GM11168 (cell line): ENCODE data around the gene GALNT10.

Source experiments
- in situ Hi-C: fragments of 300-500 bp; cut with MboI; formaldehyde crosslinking; loops from one replicate; pipeline ENCODE4 v1.12.0; 2022; ENCODE audit warnings: low sequenced_read_pairs; ENCODE audit not compliant: unreplicated experiment

Gene GALNT10

DNA sequence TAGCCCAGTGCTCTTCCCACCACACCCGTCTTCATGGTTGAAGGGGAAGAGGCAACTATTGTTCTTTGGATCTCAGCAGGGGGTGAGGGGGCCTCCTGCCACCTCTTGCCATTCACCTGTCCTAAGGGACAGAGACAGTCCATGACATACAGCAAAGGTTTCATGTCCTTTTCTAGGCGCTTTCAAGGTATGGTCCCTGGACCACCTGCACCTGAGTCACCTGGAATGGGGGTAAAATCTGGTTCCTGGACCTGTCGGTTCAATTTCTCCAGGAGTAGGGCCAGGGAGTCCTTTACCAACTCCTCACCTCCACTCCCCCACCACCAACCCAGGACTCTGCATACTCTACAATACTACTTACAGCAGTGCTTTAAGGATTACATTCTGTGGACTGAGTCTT lies 221.8 kb downstream of the GALNT10 start:
- in situ Hi-C loops: no loop called here

DNA sequence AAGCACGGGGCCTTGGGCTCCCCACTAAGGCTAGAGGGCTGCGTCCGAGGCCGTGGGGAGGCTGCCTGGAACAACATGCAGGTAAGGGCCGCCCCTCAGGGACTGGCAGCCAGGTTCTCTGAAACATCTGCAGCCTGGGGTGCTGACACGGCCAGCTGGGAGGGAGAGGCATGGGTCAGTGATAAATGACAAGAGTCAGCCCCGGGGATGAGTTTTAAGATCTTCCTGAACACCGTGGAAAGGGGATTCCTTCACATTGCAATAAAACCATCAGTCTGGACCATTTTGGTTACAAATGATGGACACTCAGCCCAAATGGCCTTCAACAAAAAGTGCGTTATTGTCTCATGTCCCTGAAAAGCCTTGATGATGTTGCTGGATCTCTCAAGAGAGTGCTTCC lies 222.4 kb downstream of the GALNT10 start:
- in situ Hi-C loops: no loop called here

DNA sequence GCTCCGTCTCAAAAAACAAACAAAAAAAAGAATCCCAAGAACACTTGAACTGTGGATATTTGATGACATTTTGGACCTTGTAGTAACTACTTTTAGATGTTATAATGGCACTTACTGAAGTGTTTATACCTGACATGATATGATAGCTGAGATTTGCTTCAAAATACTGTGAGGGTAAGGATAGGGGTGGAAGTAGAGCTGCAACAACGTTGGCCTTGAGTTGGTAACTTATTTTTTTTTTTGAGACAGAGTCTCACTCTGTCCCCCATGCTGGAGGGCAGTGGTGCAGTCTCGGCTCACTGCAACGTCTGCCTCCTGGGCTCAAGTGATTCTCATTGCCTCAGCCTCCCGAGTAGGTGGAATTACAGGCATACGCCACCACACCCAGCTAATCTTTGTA lies 224.6 kb downstream of the GALNT10 start:
- in situ Hi-C loops: no loop called here

DNA sequence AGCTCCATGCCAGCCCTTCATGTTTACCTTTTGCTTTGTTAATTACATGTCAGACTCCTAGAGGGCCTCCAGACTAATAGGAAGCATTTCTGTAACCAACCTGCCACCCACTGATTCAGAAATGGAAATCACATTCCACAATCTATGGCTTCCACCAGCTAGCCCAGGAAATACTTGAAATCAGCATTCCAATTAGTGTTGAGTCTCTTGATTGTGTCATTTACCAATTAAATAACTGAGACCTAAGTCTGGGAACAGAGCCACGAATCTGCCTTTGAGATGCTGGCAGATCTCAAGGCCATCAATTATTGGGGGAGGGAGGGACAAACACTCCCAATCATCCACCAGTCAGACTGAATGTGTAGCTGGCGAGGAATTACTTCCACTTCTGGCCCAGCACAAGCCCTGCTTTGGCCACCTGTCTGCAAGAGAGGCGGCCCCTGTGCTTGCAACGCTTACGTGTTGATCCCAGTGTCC lies 227.8 kb downstream of the GALNT10 start:
- in situ Hi-C loops: no loop called here

DNA sequence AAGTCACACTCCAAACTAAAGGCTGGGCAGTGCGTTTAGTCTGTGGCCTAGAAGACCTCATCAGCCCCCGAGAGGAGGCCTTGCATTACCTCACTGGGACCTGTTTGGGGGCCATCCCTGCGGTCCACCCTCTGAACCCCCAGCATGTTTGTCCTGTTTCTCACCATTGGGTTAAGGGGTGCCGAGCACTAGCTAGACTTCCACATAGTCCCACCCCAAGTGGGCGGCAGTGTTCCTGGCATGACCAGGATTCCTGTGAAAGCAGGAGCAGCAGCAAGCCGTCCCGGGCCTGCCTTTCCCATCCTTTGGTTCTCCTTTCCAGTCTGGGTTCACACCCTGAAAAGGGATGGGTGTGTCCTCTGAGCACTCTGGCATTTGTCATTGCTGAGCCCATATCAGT lies 228.7 kb downstream of the GALNT10 start:
- in situ Hi-C loops: no loop called here

DNA sequence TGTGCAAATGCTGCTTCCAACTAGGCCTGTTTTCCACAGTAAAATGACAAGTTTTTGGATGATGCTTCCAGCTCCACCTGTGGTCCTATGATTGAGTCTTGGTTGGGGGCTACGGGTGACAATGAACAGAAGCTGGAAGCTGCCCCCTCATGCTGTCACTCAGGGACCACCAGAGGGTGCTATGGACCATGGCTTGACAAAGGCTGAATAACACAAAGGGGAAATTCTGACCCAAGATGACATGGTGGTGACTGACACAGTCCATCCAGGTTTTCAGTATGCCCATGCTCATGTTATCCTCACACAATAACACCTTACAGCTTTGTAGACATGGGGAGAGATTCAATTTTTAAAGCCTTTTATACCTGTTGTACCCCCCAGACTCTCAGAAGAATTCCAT lies 231.3 kb downstream of the GALNT10 start:
- in situ Hi-C loops: no loop called here

DNA sequence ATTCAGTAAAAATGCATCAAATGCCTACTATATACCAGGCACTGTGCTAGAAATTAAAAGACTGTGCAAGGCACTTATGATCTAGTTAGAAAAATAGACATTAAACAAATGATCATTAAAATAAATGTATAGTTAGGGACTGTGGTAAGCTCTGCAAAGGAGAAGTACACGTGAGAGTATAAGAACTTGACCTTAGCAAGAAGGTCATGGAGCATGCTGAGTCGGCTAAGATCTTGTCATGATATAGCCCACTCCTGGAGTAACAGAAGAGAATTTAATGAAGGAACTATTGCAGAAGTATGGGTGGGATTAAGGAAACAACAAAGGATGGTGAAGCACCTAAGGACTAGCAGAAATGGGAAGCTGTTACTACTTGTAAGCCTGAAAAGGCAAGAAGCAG lies 231.8 kb downstream of the GALNT10 start:
- in situ Hi-C loops: no loop called here

DNA sequence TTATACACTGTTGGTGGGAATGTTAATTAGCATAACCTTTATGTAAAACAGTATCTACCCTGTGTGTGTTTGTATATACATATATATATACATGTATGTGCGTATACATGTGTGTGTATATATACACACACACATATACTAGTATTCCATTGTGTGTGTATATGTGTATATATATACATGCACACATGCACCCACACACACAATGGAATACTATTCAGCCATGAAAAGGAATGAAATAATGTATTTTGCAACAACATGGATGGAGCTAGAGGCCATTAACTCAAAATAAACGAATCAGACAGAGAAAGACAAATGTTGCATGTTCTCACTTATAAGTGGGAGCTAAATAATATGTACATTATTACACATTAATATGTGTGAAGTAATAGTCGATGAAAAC lies 237.7 kb downstream of the GALNT10 start:
- in situ Hi-C loops: no loop called here

DNA sequence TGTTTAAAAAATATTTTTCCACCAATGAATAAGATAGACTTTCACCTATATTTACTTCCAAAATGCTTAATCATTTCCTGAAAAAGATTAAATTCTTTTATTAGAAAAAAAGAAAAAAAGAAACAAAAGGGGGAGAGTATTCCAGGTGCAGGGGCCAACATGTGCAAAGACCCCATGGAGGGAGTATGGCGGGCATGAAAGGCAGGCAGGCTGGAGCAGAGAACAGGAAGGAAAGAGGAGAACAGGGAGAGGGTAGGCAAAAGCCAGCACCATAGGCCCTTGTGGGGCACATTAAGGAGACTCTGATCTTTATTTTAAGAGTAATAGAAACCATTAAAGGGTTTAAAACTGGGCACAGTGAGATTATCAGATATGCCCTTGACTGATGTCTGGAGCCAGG lies 238.8 kb downstream of the GALNT10 start:
- in situ Hi-C loops: no loop called here

DNA sequence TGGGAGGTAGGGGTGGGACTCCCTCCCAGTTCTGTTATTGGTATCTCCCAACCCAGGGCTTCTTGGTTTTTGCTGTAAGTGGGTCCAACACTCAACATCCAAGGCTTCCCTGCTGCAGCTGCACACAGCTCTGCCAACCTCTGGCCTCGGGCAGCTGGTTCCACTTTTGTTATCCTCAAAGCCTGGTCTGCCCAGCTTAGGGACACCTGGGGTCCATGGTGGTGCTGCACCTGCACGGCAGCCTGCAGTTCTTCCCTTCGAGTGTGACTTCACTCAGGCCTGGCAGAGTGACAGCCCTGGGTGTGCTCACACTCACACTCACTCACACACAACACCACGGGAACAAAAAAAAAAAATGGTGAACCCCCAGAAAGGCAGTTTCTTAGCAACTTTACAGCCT lies 239.9 kb downstream of the GALNT10 start:
- in situ Hi-C loops: no loop called here

DNA sequence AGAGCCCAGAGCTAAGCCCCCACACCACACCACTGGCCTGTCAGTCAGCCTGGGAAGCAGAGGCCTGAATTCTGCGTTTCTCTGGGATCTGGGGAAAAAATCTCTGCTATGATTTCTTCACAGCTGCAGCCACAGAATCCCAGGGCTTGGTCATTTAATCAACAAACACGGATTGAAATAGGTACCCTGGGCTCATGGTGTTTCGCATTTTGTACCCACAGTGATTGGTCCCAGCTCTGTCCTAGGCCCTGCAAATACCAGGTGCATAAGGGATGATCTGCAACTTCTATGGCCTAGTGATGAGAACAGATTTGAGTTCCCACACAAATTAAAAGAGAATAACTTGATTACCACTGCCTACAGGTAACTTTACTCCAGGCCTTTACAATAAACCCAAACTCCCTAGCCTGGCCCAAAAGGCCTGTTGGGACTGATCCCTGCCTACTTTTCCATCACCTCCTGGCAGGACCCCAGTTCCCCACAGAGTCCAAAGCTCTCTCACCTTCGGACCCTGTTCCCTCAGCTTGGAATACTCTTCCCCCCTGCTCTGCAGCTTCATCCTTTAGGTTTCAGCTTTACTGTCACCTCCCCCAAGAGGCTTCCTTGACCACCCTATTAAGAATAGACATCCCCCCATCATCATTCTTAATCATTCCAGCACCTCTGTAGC lies 240.6 kb downstream of the GALNT10 start:
- in situ Hi-C loops: no loop called here

DNA sequence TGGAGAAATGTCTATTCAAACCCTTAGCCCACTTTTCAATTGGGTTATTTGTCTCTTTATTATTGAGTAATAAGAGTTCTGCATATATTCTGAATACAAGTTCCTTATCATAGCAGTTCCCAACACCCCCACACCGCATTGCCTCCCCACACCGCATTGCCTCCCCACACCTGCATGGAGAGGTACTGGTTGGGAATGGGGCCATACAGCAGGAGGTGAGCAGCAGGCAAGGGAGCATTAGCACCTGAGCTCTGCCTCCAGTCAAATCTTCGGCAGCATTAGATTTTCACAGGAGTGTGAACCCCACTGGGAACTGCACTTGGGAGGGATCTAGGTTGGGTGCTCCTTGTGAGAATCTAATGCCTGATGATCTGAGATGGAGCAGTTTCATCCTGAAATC lies 244.7 kb downstream of the GALNT10 start:
- in situ Hi-C loops: no loop called here

DNA sequence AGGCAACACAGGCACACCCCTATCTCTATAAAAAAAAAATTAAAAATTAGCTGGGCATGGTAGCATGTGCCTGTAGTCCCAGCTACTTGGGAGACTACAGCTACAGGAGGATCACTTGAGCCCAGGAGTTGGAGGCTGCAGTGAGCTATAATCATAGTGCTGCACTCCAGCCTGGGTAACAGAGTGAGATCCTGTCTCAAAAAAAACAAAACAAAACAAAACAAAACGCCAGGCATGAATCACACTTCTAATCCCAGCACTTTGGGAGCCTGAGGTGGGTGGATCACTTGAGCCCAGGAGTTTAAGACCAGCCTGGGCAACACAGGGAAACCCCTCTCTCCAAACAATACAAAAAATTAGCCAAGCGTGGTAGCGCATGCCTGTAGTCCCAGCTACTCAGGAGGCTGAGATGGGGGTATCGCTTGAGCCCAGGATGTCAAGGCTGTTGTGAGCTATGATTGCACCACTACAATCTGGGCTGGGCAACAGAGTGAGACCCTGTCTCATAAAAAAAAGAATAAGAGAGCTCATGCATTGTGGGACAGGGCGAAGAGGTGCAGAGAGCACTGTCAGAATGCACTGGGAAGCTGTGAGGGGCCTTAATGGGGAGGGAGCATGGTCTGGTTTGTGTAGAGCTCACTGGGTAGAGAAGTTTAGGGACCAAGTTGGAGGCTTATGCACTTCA lies 246.9 kb downstream of the GALNT10 start:
- in situ Hi-C loops: no loop called here

DNA sequence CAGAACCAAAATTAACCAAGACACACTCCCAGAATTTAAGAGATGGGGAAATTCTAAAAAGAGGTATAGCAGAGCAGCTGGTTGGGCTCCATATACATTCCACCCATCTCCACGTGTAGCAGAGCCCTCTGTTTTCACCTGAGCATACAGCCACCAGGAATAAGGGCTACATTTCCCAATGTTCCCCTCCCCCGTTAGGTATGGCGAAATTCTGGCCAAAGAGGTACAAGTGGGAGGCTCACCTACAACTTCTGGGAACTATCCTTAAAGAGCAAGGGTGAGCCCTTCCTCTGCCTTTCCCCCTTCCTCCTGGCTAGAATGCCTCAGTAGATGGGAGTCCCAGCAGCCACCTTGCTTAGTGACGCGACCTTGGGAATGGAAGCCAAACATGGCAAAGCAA lies 250.0 kb downstream of the GALNT10 start:
- in situ Hi-C loops: no loop called here

DNA sequence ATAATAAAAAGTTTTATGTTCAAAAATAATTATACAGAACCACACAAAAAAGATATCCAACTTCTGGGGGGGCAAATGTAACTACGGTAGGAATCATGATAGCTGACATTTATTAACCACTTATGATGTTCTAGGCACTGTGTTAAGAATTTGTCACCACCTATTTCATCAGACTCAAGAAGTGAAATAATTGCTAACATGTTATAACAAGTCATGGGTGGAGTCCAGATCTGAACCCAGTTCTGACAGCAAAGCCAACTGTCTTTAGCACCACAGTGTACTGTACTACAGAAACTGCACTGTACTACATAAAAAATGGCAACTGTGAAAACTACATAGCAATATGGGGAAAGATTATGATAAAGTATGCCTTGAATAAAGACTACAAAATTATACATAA lies 252.3 kb downstream of the GALNT10 start:
- in situ Hi-C loops: no loop called here

DNA sequence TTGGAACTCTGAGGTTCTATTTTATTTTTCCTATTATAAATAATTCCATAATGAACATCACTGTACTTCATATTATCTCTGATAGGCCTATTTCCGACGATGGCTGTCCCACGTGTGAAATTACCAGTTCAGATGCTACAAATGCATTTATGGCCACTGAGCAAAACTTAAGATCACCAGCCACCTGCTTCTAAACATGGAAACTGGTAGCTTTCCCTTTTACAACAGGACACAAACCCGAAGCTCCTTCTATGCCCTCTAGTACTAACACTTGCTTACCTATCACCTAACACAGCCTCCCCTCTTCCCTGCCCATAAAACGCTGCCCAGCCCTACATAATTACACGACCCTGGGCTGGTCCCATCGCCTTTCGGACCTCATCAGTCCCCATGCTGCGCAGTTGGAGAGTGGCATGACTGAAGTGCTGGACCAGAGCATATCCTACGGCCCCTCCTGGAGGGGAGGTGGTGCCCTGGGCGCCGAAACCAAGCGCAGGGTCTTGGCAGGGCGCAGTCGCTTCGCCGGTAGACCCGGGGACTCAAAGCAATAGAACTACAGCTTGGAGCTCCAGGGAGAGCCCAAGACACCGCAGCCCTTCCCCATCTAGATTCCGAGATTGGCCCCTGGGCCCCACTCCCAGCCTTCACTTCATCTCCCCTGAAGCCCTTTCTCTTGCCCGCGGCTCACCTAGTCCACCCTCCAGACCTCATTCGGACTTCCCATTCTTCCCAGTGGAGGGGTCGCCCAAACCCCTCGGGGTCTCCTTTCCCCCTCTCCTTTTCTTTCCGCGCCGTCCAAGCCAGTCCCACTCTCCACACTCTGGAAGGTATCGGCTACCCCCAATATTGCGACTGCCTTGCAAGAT lies 254.3 kb downstream of the GALNT10 start:
- in situ Hi-C loops: no loop called here

DNA sequence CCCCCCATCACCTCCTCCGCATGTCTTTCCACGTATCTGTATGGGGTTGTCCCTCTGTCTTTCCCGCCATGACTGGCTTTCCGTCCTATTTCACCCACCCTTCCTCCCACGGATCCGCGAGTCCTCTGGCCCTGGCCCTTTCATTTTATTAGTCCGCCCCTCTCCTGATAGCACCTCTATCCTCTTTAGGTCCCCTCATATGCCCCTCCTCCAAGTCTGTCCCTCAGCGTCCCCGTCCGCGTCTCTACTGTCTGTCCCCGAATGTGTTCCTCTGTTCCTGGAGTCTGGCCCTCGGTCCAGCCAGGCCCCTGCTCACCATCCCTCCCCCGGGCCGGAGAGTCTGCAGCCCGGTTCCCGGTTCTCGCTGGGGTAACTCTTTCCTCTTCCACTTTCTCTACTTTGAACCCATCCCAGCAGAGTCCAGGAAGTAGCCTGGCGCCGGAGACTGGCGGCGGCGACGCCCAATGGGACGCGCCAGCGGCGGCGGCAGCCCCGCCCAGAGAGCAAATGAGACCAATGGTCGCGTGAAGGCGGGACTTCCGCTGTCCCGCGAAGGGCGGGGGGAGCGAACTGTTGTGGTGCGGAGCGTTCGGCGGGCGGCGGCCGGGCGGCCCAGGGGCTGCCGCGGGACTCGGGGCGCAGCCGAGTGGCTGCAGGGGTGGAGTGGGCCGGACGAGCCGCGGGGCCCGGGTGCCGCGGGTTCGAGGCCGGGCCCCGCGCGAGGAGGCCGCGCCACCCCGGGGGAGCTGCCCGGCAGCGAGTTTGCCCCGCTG lies 255.1 kb downstream of the GALNT10 start, which contains the start of gene SAP30L:
SAP30L (plus strand) TSS at position 576 of the 773 bp plus-strand sequence. CDS start 608 bp downstream, outside the sequence.
- in situ Hi-C loops: no loop called here

DNA sequence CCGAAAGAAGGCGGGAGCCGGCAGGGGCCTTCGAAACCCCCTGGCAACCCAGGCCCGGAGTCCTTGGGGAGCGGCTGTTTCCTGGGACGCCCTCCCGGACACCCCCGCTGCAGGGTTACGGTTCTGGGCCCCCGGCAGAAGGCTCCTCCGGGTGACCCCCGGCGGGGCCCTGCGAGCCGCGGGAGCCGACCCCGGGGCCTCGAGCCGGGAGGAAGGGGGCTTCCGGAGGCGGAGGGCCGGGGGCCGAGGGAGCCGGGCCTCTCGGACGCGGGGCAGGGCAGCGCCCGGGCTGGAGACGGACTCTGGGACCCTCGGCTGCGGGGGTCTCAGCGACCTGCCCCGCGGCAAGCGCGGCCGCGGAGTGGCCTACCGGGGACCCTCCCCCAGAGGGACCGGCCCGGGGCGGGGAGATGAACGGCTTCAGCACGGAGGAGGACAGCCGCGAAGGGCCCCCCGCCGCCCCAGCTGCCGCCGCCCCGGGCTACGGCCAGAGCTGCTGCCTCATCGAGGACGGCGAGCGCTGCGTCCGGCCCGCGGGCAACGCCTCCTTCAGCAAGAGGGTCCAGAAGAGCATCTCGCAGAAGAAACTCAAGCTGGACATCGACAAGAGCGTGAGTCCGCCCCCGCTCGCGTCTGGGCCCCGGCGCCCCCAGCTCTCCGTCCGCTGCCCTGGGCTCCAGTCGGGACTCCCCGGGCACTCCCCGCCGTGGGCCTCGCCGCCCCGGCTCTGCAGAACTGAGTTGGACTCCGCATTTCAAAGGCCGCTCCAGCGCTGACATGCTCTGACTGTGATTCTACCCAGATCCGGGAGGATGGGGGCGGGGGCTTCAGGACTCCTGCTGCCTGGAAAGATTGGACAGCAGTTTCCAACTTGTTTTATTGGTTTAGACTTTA lies 255.9 kb downstream of the GALNT10 start:
- in situ Hi-C loops: no loop called here

DNA sequence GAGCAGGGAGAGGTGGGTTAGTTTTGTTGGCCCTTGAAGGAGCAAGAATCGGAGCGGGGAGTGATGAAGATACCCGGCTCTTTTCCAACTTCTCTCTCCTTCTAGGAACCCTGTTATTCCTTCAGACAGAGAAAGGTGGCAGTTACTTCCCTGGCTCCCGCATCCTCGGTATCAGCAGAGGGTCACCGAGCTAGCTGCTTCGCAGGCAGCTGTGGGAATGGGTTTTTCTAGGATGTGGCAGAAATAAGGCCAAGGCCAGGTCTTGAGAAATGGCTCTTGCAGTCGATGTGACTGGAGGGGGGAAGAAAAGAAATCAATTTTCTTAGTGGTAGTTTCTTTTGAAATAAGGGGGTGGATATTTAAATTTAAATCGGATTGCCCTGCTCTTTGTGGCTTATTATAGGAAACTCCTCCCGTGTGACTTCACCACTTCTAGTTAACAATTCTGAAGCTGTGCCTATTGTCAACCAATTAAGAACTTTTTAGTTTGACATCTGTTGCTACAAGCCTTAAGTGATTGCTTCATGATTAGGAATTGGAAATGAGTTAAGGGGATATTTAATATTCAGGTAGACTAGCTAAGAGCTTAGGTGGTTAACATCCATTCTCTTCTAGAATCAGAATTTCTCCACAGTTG lies 256.7 kb downstream of the GALNT10 start:
- in situ Hi-C loops: no loop called here
